ENCODE results near the gene CD163L1. TPM values are rescaled to one million over a fixed set of nuclear protein-coding genes. Genes with fewer than 3 reads are reported as not detected.
"Not testable (repeated sequence)": the region's sequence is repeated elsewhere in the genome, so short reads cannot be mapped to it uniquely, and the experiment has no call there.

CD163L1 gene
- polyA plus RNA-seq, 3 donors, result 1.3 to 2.3 (median 2.3) TPM

GRCh38 chr12:7411343-7411742, 32.6 kb downstream of the CD163L1 start:
- DNase-seq, result peak; percentile 3

DNA sequence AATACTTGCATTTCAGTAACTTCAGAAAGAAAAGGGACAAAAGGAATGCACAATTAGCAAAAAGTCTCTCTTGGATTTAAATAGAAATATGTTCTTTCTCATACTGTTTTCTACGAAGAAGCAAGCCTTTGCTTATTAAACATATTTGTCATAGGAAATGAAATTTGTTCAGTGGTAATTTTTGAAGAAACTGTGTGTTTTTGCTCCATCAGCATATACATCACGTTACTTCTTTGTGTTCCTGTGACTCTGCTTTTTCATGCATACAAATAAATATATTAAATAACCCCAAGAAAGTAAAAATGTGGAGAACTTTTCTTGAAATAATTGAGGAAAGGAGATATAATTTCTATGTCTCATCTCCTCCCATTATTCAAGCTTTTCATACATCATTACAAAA, 39.7 kb downstream of the CD163L1 start:
- DNase-seq, result no peak

DNA sequence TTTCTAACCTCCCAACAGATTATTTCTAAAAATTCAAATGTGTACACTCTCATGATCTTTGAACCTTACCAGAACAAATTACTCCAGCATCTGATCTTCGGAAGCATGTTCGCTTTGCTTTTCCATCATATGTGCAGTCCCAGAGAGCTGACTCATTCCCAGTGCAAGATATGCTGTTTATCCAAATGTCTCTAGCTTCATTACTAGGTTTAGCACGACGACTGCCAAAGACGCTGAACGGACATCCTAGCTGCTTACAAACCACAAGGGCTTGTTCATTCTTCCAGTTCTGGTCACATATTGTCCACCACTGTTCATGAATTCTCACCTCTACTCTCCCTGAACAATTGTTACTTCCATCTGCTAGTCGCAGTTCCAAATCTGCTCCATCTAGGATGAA, 40.5 kb downstream of the CD163L1 start:
- DNase-seq, result no peak

GRCh38 chr12:7399089-7399488, 44.9 kb downstream of the CD163L1 start:
- no peak for DNase-seq

GRCh38 chr12:7396418-7396817, 47.5 kb downstream of the CD163L1 start:
- no peak for DNase-seq

GRCh38 chr12:7395950-7396349, 48.0 kb downstream of the CD163L1 start:
- DNase-seq, result no peak

DNA sequence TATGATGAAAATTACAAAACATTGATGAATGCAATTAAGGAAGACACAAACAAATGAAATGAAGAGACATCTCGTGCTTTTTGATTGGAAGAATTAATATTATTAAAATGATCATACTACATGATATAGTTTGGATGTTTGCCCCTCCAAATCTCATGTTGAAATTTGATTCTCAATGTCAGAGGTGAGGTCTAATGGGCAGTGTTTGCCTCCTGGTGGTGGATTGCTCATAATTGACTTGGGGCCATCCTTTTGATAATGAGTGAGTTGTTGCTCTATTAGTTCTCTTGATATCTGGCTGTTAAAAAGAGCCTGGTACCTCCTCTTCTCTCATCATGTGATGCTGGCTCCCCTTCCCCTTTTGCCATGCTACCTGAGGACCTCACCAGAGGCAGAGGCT, 56.7 kb downstream of the CD163L1 start:
- DNase-seq, result no peak

- no peak for DNase-seq
Observed at GRCh38 chr12:7383157-7383556, 60.8 kb downstream of the CD163L1 start.

DNA sequence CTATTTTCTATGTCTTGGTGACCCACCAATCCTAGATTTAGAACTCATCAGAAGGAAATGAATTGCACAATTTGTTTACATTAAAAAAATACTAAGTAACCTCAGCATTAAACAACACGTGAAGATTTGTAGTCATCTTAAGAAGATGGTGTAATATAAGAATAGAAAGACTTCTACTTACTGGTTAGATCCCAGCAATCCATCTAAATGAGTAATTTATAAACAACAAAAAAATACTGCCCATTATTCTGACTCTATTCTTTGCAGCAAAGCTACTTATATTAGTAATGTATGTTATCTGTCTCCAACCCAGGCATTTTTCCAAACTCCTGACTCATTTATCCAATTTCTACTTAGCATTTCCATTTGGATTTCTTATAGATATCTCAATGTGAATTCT, 67.8 kb downstream of the CD163L1 start:
- no peak for DNase-seq

- no peak for DNase-seq
Observed at GRCh38 chr12:7375145-7375543, 68.8 kb downstream of the CD163L1 start.

- DNase-seq, result no peak
Observed at GRCh38 chr12:7374423-7375144, 69.4 kb downstream of the CD163L1 start.

- DNase-seq, result no peak
Observed at GRCh38 chr12:7373226-7373625, 70.7 kb downstream of the CD163L1 start.

GRCh38 chr12:7369274-7369729, 74.7 kb downstream of the CD163L1 start:
- no peak for DNase-seq

DNA sequence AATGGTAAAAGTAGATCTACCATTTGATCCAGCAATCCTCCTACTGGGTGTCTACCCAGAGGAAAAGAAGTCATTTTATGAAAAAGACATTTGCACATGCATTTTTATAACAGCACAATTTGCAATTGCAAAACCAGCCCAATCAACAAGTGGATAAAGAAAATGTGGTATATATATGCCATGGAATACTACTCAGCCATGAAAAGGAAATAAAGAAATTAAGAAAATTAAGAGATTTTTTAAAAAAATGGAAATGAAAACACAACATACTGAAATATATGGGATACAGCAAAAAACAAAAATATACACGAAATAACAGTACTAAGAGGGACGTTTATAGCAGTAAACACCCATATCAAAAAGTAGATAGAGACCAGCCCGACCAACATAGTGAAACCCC, 81.2 kb downstream of the CD163L1 start:
- DNase-seq, result no peak

- no peak for DNase-seq
Observed at GRCh38 chr12:7361265-7361664, 82.7 kb downstream of the CD163L1 start.

- DNase-seq, result no peak
Observed at GRCh38 chr12:7354529-7354928, 89.4 kb downstream of the CD163L1 start.

GRCh38 chr12:7352661-7353060, 91.3 kb downstream of the CD163L1 start:
- DNase-seq, result no peak

- DNase-seq, result no peak
Observed at GRCh38 chr12:7351177-7351576, 92.8 kb downstream of the CD163L1 start.

GRCh38 chr12:7349418-7349817, 94.5 kb downstream of the CD163L1 start:
- DNase-seq, result no peak

- no peak for DNase-seq
Observed at GRCh38 chr12:7346551-7347225, 97.3 kb downstream of the CD163L1 start.

DNA sequence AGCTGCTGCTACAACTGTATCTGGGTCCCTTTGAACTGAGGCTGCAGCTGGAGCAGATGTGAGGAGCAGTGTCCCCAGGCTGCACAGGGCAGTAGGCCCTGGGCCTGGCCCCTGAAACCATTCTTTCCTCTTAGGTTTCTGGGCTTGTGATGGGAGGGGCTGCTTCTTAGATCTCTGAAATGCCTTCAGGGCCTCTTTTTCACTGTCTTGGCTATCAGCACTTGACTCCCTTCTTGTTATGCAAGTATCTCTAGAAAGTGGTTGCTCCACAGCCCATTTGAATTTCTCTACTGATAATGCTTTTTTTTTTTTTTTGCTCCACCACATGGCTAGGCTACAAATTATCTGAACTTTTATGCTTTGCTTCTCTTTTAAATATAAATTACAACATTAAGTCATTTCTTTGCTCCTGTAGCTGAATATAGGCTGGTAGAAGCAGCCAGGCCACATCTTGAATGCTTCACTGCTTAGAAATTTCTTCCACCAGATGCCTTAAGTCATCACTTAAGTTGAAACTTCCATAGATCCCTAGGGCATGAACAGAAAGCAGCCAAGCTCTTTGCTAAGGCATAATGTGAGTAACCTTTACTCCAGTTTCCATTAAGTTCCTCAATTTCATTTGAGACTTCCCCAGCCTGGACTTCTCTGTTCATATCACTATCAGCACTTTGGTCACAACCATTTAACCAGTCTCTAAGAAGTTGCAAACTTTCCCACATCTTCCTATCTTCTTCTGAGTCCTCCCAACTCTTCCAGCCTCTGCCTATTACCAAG, 98.9 kb downstream of the CD163L1 start:
- no peak for DNase-seq

DNA sequence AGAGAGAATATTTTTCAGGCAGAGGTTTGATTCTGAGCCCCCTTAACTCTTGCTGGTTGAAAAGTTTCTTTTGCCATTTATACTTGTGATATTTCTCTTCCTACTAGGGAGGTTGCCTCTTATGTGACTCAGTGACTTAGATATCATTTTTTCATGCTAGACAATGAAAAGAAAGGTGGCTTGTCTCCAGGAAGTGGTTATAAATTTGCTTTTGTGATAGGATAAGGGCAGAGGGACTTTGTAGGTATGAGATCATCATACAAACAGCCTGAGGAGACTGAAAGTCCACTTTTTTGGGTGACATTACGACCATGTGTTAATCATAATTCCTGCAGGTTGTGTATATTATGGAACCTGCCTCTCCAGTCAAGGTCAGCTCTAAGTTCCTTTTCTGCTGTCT, 104.3 kb downstream of the CD163L1 start:
- DNase-seq, result no peak

GRCh38 chr12:7337790-7338189, 106.2 kb downstream of the CD163L1 start:
- DNase-seq, result not testable (repeated sequence)
